Adrenal gland (tissue), 5 donors: ENCODE data around the gene TSPYL2.

Source experiments
- POLR2A ChIP-seq, 2 donors: fragments of 450-650 bp; IDR thresholded peaks; one replicate each; pipeline ENCODE4 v1.6.1; 2017; ENCODE audit warnings: antibody characterized with exemption in 2 of 2, mild to moderate bottlenecking in 2 of 2, moderate library complexity in 1 of 2
- TF ChIP-seq, protein P1 (sequence below), 6 experiments: fragments of 450-650 bp in 4 of 6; fragments of 200-600 bp in 2 of 6; sonication (generic) in 1 of 6; IDR thresholded peaks; 1 replicate in 5 of 6; 2 replicates in 1 of 6; pipeline versions ENCODE4 v1.5.1 to v1.8.0; 2016 to 2021; ENCODE audit warnings: antibody characterized with exemption in 6 of 6, mild to moderate bottlenecking in 2 of 6, moderate library complexity in 1 of 6
- donor health status: DM: no; HTN: no; CAD: no.

- TF ChIP-seq, protein P1, sequence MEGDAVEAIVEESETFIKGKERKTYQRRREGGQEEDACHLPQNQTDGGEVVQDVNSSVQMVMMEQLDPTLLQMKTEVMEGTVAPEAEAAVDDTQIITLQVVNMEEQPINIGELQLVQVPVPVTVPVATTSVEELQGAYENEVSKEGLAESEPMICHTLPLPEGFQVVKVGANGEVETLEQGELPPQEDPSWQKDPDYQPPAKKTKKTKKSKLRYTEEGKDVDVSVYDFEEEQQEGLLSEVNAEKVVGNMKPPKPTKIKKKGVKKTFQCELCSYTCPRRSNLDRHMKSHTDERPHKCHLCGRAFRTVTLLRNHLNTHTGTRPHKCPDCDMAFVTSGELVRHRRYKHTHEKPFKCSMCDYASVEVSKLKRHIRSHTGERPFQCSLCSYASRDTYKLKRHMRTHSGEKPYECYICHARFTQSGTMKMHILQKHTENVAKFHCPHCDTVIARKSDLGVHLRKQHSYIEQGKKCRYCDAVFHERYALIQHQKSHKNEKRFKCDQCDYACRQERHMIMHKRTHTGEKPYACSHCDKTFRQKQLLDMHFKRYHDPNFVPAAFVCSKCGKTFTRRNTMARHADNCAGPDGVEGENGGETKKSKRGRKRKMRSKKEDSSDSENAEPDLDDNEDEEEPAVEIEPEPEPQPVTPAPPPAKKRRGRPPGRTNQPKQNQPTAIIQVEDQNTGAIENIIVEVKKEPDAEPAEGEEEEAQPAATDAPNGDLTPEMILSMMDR (IDR thresholded peaks at IDR 0.05): no peak
- TF ChIP-seq POLR2A (IDR thresholded peaks at IDR 0.05): peak; percentile 7 to 87
Measured at GRCh38 chrX:53093748-53094581, 11.8 kb downstream of the TSPYL2 start, which contains the start of gene KANTR.
